ENCODE results near the gene STK32B.

GRCh38 chr4:5292101-5292500, 240.8 kb downstream of the STK32B start:
- TF ChIP-seq CTCF (IDR thresholded peaks at IDR 0.05 in 8 of 11, conservative IDR thresholded peaks at IDR 0.05 in 3 of 11) (no peak), POLR2A (IDR thresholded peaks at IDR 0.05) (no peak), POLR2AphosphoS5 (IDR thresholded peaks at IDR 0.05) (no peak)

Measured in spleen (tissue), 7 donors.